Measurements from ENCODE around the gene DNAJC15.
"Not testable (repeated sequence)": the region's sequence is repeated elsewhere in the genome, so short reads cannot be mapped to it uniquely, and the experiment has no call there.

Gene DNAJC15

DNA sequence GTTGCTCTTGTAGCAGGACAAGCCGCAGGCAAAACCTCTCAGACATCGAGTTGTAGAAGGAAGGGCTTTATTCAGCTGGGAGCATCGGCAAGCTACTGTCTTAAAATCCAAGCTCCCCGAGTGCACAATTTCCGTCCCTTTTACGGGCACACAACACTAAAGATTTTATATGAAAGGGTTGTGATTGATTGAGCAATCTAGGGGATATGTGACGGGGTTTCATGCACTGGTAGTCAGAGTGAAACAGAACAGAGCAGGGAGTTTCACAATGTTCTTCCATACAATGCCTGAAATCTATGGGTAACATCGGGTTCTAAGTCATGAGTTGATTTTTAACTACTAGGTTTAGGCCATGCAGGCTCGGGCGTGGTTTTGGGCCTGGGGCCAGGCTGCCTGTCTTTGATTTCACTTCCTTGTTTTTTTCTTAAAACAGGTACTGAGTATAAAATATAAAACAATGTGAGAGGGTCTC, 22.0 kb downstream of the DNAJC15 start:
- not testable (repeated sequence) for DNase-seq (ENCODE audit: low read depth in 2 of 2)

DNA sequence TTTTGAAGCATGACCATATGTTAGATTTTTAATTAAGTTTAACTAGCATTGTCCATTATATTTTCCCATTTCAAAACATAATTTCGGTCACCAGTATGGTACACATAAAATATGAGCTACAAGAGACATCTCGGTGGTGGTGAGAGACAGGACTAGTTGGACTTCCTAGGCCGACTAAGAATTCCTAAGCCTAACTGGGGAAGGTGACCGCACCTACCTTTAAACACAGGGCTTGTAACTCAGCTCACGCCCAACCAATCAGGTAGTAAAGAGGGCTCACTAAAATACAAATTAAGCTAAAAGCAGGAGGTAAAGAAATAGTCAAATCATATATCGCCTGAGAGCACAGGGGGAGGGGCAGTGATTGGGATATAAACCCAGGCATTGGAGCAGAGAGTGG, 22.9 kb downstream of the DNAJC15 start:
- no peak for DNase-seq (ENCODE audit: low read depth in 2 of 2)

DNA sequence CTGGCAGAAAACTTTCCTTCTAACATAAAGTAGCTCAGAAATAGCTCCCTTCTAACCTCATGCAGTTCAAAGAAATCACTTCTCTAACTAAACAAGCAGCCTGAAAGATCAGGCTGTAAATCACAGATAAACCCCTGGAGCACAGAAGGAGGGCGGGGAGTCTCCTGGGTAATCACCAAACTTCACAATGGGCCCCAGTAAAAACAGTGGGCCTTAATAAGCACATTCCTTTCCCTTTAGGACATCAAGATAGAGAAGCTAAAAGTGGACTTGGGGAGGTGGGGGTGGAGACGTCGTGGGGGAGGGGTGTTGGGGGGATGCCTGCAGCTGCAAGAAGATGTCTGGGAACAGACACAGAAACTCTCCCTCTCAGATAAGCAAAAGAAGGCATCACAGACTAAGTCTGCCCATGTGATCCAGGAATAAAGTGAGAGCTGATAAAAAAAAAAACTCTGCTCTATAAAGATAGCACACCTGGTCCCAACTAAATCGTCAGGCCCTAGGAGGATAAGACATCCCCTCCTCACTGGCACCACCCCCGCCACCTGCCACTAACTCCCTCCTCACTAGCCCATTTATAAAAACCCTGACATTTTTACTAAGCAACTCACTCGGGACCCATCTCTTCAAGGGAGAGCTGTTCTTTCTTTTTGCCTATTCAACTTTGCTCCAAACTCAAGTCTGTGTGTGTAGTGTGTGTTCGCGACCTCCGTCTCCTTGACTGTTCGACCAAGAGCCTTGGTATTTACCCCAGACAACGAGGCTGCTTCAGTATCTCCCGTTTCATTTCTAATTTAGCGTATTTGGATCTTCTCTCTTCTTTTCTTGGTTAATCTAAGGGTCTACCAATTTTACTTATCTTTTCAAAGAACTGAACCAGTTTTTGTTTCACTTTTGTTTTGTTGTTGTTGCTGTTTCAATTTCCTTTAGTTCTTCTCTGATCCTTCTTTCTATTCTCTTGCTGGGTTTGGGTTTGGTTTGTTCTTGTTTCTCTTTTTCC, 31.7 kb downstream of the DNAJC15 start:
- no peak for DNase-seq (ENCODE audit: low read depth in 2 of 2)

DNA sequence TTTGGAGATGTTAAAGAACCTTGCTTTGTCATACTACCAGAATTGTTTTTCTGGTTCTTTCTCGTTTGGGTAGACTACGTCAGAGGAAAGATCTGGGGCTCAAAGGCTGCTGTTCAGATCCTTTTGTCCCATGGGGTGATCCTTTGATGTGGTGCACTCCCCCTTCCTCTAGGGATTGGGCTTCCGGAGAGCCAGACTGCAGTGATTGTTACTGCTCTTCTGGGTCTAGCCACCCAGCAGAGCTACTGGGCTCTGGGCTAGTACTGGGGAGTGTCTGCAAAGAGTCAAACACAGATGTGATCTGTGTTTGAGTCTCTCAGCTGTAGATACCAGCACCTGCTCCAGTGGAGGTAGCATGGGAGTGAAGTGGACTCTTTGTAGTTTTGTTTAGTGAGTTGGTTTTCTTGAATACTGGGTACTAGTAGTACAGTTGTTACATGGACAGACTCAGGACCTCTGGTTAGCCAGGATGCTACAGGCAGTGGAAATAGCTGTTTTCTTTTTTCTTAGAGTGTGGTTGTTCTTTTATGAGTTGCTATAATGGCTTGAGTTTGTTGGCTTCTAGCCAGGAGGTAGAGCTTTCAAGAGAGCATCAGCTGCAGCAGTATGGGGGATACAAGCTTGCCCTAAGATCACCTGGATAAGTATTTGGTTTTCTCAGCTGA, 34.4 kb downstream of the DNAJC15 start:
- no peak for DNase-seq (ENCODE audit: low read depth in 2 of 2)

DNA sequence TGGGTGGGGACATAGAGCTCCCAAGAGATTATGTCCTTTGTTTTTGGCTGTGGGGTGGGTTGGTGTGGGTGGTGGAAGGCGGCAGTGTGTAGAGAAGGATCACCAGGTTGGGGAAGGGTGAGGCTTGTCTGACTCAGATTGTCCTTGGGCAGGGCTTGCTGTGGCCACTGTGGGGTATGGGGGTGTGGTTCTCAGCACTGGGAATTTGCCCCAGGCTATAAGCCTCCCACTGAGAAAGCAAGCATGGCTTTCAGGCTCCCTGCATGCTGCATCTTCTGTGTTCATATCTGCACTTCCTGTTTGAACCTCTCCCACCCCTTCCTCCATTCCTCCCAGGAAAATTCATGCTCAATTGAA, 34.9 kb downstream of the DNAJC15 start:
- DNase-seq (ENCODE audit: low read depth in 2 of 2): no peak

DNA sequence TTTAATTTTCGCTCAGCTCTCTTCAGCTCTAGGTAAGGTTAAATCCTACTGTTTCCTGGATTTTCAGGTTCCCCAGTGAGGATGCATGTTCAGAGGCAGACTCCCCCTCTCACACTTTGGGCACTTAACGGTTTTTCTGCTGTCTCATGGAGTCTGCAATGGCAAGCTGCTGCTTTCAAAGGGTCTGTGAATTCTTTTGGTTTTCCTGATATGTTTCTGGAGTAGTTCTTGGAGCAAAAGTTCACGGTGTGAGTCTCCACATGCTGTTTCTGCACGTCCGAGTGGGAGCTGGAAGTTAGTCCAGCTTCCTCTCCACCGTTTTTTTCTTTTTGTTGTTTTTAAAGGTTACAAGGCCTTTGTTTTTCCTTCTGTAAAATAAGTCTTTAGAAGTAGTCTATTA, 35.4 kb downstream of the DNAJC15 start:
- no peak for DNase-seq (ENCODE audit: low read depth in 2 of 2)

DNA sequence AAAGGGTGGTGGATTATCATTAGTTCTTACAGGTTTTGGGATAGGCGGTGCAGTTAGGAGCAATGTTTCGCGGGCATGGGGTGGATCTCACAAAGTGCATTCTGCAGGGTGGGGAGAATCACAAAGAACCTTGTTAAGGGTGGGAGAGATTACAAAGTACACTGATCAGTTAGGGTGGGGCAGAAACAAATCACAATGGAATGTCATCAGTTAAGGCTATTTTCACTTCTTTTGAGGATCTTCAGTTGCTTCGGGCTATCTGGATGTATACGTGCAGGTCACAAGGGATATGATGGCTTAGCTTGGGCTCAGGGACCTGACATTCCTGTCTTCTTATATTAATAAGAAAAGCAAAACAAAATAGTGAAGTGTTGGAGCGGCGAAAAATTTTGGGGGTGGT, 36.4 kb downstream of the DNAJC15 start:
- DNase-seq (ENCODE audit: low read depth in 2 of 2): not testable (repeated sequence)

DNA sequence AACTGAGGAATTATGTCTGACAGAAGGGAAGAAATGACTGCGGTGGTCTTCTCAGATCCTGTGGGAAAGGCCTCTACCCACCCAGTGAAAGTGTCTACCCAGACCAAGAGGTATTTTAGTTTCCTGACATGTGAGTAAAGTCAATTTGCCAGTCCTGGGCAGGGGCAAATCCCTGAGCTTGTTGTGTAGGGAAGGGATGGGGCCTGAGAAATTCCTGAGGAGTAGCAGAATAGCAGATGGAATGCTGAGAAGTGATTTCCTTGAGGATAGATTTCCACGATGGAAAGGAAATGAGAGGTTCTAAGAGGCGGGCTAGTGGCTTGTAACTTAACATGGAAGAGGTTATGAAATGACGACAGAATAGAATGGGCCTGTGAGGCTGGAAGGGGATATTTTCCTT, 37.4 kb downstream of the DNAJC15 start:
- DNase-seq (ENCODE audit: low read depth in 2 of 2): not testable (repeated sequence)

DNA sequence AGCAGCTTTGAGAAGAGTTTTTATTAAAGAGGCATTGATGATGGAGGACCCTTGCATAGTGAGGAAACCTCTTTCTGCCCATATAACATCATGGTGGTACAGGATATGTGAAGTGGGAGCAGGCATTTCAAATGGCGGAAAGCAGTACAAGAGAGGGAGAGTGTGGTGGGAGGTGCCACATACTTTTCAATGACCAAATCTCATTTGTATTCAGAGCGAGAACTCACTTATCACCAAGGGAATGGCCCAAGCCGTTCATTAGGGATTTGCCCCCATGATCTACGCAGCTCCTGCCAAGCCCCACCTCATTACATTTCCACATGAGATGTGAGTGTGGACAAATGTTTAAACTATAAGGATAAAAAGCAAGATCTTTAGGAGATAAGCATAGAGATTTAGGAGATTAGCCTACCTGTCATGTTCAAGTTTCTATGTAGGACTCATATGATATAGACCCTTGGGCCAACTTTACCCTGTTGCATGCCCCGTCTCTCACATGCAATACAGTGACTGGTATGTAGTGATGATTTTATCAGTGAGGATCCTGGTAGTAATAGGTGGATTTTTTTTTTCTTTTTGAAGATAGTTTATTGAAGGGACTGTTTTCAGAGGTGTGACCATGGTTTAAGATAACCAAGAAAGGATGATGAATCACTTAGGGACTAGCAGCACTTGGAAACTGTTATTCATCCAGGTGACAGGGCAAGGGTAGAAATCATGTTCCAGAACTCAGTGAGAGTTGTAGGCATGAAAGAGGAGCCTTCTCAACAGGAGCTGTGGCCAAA, 38.3 kb downstream of the DNAJC15 start:
- DNase-seq (ENCODE audit: low read depth in 2 of 2): no peak

DNA sequence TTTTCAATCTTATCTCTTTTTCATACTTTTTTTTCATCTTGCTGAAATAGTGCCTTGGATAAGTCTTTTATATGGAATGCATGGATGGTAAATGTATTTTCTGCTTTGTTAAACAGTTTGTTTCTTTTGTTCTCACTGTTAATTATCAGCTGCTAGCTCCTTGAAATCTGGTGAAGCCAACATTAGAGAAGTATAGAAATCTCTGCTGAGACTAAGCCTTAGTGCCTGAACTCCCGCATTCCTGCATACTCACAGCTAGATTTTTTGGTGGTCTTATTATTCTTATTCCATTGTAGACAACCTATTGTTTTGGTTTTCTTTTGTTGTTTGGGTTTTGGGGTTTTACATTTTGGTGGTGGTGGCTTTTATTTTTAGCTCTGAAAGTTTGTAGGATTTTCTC, 48.4 kb downstream of the DNAJC15 start:
- DNase-seq (ENCODE audit: low read depth in 2 of 2): no peak

DNA sequence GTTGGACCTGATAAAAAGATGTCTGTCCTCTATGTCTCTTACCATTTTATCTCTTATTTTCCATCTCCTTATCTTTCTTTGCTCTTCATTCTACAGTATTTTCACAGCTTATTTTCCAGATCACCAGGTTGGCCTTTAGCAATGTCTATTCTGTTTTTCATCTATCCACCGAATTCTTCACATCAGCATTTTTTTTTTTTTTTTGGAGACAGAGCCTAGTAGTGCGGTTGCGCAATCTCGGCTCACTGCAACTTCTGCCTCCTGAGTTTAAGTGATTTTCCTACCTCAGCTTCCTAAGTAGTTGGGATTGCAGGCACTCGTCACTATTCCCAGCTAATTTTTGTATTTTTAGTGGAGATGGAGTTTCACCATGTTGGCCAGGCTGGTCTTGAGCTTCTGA, 49.0 kb downstream of the DNAJC15 start:
- DNase-seq (ENCODE audit: low read depth in 2 of 2): no peak

DNA sequence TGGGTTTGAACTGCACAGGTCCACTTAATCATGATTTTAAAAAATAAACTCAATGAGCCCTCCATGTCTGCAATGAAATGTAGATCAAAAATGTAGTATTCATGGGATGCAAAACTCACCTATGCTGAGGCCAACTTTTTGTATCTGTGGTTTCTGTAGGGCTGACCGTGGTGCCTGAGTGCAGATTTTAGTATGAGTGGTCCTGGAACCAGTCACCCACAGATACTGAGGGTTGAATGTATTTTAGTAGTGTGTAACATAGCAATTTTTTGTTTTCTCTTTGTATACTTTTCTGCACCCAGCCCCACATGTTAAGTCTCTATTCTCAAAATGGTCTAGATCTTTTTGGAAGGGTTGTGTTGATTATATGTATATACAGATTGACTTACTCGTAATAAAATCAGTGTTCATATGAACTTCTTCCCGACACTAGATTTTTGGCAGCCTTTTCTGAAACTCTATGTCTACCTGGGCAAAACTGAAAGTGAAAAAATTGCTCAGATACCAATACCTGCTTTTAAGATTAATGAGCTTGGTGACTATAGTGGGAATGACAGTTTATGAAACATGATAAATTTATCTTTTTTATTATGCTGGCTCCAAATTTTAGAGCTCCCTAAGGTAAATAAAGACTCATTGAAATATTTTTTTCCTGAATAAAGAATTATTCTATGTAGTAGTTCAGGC, 51.6 kb downstream of the DNAJC15 start:
- no peak for DNase-seq (ENCODE audit: low read depth in 2 of 2)

DNA sequence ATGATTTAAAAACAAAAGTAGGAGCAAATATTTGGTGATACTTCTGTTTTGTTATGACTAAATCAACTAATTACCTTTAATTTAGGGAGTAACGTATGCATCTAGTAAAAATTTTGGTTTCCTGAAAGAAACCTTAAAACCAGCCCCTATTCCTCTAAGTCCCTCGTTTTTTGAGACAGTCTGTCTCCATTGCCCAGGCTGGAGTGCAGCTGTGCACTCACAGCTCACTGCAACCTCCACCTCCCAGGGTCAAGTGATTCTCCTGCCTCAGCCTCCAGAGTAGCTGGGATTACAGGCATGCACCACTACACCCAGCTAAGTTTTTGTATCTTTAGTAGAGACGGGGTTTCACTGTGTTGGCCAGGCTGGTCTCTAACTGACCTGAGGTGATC, 52.1 kb downstream of the DNAJC15 start:
- DNase-seq (ENCODE audit: low read depth in 2 of 2): not testable (repeated sequence)

DNA sequence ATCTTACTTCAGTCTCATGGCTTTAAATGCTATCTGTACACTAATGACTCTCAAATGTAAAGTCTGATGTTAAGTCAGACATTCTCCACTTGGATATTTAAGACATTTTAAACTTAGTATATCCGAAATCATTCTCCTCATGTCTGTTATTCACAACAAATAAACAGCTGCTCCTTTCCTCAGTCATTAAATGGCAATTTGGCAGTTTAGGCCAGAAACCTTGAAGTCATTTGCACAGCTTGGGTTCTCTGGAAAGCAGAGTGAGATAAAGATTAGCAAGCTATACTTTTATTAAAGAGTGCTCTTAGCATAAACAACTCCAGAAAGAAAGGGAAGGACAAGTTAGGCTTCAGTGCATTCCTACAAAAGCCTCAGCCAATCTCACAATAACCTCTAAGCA, 53.7 kb downstream of the DNAJC15 start:
- no peak for DNase-seq (ENCODE audit: low read depth in 2 of 2)

DNA sequence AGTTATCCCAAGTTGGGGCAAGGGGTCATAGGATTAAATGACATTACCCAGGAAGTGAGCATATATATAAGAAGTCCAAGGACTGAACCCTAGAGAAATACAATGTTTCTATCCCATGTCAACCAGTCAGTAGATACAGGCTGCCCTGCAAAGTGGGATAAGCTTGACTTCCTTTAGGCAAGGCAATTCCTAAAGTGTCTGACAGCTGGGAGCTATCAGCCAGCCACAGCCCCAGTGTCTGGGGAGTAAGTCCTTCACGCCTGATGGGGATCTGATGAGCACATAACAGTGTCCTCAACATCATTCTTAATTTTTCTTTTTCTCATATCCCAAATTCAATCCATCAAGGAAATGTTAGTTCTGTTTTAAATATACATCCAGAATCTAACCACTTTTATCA, 54.1 kb downstream of the DNAJC15 start:
- DNase-seq (ENCODE audit: low read depth in 2 of 2): no peak

DNA sequence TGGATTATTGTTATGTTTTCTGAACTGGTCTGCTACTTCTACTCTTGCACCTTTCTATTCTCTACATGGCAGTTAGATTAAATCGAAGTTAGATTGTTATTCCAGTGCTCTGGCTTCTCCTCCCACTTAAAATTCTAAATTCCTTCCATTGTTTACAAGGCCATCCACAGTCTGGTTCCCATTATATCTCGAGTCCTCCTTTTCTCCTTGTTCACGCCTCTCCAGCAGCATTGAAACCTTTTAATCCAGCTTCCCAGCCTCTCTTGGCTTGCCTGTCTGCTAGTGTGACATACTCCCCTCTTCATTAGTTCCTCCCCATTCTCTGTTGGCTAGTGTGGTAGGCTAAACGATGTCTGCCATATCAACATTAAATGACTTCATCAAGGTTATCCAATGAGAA, 54.5 kb downstream of the DNAJC15 start:
- DNase-seq (ENCODE audit: low read depth in 2 of 2): no peak

DNA sequence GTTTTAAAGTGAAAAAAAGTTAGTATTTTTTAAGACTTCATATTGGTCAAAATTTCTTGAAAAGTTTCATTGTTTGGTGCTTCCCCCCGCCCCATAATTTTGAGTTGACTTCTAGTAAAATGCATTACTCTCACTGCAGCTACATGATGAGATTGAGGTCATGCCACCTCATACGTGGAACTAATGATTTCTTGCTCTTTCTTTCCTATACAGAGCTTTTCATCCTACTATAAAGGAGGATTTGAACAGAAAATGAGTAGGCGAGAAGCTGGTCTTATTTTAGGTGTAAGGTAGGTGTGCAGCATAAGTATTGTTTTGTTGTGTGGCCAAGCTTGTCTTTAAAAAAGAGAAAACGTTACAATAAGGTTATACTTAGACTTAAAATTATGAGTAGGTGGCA, 55.0 kb downstream of the DNAJC15 start:
- no peak for DNase-seq (ENCODE audit: low read depth in 2 of 2)

DNA sequence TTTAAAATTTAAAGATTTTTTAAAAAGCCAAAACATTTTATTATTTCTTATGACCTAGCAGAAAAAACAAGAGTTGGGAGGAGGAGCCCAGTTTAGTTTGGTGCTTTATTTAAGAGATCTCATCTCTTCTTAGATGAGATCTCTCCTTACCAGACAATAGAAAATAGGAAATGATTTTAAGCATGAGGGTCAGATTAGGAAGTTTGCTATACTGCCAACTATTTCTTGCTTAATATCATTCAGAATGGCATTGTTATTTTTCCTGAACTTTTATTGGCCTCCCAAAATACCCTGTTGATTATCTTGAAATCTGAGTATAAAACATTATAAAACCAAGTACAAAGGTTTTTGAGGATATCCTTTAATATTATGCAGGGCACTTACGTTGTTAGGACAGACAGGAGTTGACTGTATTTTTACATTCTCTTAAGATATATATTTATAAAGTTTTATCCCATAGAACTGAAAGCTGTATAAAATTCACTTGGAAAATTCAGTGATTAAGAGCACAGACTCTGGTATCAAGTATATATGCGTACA, 56.1 kb downstream of the DNAJC15 start:
- no peak for DNase-seq (ENCODE audit: low read depth in 2 of 2)

DNA sequence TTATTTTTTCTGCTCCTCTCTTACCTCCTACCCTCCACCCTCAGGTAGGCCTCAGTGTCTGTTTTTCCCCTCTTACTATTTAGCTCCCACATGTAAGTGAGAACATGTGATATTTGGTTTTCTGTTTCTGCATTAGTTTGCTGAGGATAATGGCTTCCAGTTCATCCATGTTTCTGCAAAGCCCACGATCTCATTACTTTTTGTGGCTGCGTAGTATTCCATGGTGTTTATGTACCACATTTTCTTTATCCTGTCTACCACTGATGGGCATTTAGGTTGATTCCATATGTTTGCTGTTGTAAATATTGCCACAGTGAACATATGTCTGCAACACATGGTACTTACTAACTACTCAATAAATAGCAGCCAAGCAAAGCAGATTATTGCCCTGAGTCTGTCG, 56.8 kb downstream of the DNAJC15 start:
- no peak for DNase-seq (ENCODE audit: low read depth in 2 of 2)

DNA sequence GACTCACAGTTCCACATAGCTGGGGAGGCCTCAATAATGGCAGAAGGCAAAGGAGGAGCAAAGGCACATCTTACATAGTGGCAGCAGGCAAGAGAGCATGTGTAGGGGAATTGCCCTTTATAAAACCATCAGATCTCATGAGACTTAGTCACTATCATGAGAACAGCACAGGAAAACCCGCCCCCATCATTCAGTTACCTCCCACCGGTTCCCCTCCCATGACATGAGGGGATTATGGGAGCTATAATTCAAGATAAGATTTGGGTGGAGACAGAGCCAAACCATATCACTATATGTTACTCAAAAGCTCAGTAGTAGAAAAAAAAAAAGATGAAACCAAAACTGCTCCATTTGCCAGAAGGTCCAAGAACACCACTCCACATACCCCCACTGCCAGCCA, 58.5 kb downstream of the DNAJC15 start:
- DNase-seq (ENCODE audit: low read depth in 2 of 2): no peak

DNA sequence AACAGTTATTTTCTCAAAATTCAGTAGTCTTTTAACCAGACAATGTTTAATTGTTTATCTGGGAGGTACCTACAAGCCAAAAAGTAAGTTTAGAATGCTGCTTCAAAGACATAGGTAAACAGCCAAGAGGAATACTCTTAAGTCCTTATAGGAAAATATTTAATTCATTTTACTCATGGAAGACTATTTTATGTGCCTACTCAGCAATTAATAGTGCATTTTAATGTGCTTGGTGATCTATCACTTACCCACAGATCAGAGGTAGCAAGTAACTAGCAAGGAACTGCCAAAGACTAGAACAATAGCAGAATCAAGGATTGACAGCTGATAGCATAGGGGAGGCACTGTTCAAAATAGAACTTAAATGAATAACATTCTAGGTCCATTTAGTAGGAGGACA, 60.4 kb downstream of the DNAJC15 start:
- DNase-seq (ENCODE audit: low read depth in 2 of 2): no peak

Data from stimulated activated CD4-positive, alpha-beta T cell treated with anti-CD3 and anti-CD28 coated beads, Interleukin-1b, Interleukin-23, amount 100 ng/mL, for 4 hours (primary cell).